Epithelial cell of esophagus (primary cell): ENCODE results near the gene NFATC2.

ENCODE experiments used
- DNase-seq: peaks from one replicate; pipeline ENCODE4 v3.0.0; 2010; ENCODE audit warnings: low read depth
- H3K4me3 ChIP-seq: 2 replicates; pipeline ENCODE4 v1.5.1; 2011; ENCODE audit warnings: mild to moderate bottlenecking, low read length, control low read depth
- TF ChIP-seq, protein P1 (sequence below): IDR thresholded peaks from 2 replicates; pipeline ENCODE4 v1.5.1; 2011; ENCODE audit warnings: low read depth, mild to moderate bottlenecking, low read length, control low read depth, inconsistent platforms; ENCODE audit not compliant: insufficient read depth; ENCODE audit errors: missing control alignments

NFATC2 gene

GRCh38 chr20:51393571-51393970 is 148.9 kb downstream of the NFATC2 start:
- DNase-seq: no peak
- TF ChIP-seq, protein P1, sequence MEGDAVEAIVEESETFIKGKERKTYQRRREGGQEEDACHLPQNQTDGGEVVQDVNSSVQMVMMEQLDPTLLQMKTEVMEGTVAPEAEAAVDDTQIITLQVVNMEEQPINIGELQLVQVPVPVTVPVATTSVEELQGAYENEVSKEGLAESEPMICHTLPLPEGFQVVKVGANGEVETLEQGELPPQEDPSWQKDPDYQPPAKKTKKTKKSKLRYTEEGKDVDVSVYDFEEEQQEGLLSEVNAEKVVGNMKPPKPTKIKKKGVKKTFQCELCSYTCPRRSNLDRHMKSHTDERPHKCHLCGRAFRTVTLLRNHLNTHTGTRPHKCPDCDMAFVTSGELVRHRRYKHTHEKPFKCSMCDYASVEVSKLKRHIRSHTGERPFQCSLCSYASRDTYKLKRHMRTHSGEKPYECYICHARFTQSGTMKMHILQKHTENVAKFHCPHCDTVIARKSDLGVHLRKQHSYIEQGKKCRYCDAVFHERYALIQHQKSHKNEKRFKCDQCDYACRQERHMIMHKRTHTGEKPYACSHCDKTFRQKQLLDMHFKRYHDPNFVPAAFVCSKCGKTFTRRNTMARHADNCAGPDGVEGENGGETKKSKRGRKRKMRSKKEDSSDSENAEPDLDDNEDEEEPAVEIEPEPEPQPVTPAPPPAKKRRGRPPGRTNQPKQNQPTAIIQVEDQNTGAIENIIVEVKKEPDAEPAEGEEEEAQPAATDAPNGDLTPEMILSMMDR: no peak
- H3K4me3 ChIP-seq: no peak overlapping the region

GRCh38 chr20:51392614-51393186 is 149.8 kb downstream of the NFATC2 start:
- no peak for DNase-seq
- TF ChIP-seq, protein P1: no peak

GRCh38 chr20:51391926-51392325 is 150.6 kb downstream of the NFATC2 start:
- TF ChIP-seq, protein P1: no peak
- no peak for DNase-seq

More at GRCh38 chr20:51392614-51393186, 149.8 kb downstream of the NFATC2 start:
- H3K4me3 ChIP-seq: no peak overlapping the region

GRCh38 chr20:51389543-51390264 is 152.8 kb downstream of the NFATC2 start:
- H3K4me3 ChIP-seq: no peak overlapping the region
- no peak for DNase-seq
- TF ChIP-seq, protein P1: no peak

More at GRCh38 chr20:51391926-51392325, 150.6 kb downstream of the NFATC2 start:
- no peak overlapping the region for H3K4me3 ChIP-seq

DNA sequence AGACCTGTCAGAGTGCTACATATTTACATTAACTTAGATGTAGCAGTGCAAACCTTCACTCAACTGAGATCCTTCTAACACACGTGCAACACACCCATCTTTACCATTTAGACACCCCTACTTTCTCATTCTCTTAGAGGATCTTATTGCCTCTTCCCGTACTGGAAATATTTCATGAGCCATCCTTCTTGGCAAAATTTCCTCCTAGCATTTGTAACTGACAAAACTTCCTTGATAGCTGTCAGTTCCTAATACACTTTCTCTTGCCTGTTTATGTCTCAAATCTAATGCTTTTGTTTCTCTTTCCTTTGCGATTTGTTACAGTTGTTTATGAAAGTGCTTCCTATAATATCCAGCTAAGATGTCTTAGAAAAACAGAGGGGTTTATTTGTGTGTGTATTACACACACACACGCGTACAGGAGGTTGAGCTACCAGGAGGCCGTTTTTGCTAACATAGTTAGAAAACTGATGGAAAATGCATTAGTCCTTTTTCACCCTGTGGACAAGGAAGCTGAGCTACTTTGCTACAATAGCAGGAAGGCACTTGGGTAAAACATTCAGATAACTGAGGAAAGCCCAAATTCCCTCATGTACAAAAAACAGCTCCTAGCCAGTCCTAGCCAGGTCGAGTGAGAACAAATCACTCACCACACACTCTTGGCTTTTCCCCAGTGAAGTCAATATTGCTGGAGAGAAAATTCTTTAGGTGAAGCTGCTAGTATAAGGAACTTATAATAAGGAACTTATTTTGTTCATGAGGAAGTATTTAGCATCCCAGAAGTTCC is 153.6 kb downstream of the NFATC2 start:
- DNase-seq: peak; percentile 12
- TF ChIP-seq, protein P1: no peak
- H3K4me3 ChIP-seq: no peak overlapping the region

DNA sequence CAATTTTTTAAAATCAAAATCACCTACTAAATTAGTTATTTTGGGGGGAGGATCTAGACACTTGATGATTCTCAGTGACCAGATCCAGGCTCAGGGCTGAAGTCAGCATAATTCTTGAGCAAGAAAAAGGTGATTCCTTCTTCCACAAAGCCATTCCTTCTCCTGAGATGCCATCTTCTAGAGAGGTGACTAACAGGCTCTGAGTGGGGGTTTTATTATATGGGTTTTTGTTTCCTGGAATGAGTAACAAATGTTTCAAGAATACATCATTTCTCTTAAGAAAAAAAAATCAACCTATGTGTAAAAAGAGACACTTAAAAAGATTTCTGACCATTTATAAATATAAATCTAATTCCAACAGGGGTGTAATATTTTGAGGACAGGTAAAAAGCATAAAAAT is 154.3 kb downstream of the NFATC2 start:
- TF ChIP-seq, protein P1: no peak
- peak; percentile 73 for DNase-seq
- no peak overlapping the region for H3K4me3 ChIP-seq
